T-helper 1 cell (primary cell): ENCODE measurements around the gene BARX2.

Experiments used
- DNase-seq, 5 donors: peaks; one replicate each; pipeline ENCODE4 v3.0.0-alpha.2; 2012 to 2020

BARX2 gene

GRCh38 chr11:129443276-129443675 is 67.6 kb downstream of the BARX2 start:
- DNase-seq, result no peak

- DNase-seq, result no peak
These were observed 68.6 kb downstream of the BARX2 start for GRCh38 chr11:129444274-129444673.

- no peak for DNase-seq
These were observed 69.6 kb downstream of the BARX2 start for GRCh38 chr11:129445226-129445625.

GRCh38 chr11:129446572-129446971 is 70.9 kb downstream of the BARX2 start:
- no peak for DNase-seq

GRCh38 chr11:129447654-129448239 is 72.1 kb downstream of the BARX2 start:
- no peak for DNase-seq

- no peak for DNase-seq
These were observed 75.9 kb downstream of the BARX2 start for GRCh38 chr11:129451524-129451923.

GRCh38 chr11:129453293-129453721 is 77.7 kb downstream of the BARX2 start:
- DNase-seq, result no peak

GRCh38 chr11:129455101-129455500 is 79.5 kb downstream of the BARX2 start:
- no peak for DNase-seq

- no peak for DNase-seq
These were observed 80.4 kb downstream of the BARX2 start for GRCh38 chr11:129455756-129456655.

GRCh38 chr11:129457321-129457720 is 81.7 kb downstream of the BARX2 start:
- DNase-seq, result no peak

- no peak for DNase-seq
These were observed 82.6 kb downstream of the BARX2 start for GRCh38 chr11:129458278-129458677.

GRCh38 chr11:129458756-129459535 is 83.3 kb downstream of the BARX2 start:
- DNase-seq, result no peak

- DNase-seq, result no peak
These were observed 85.1 kb downstream of the BARX2 start for GRCh38 chr11:129460714-129461113.

GRCh38 chr11:129484068-129484467 is 108.4 kb downstream of the BARX2 start:
- DNase-seq, result no peak

- DNase-seq, result no peak
These were observed 113.6 kb downstream of the BARX2 start for GRCh38 chr11:129489249-129489648.

- no peak for DNase-seq
These were observed 114.4 kb downstream of the BARX2 start for GRCh38 chr11:129490004-129490403.

GRCh38 chr11:129493746-129494145 is 118.1 kb downstream of the BARX2 start:
- no peak for DNase-seq
